K562 (cell line): Measurements from ENCODE around the gene XPC.
"Not testable (repeated sequence)": the region's sequence is repeated elsewhere in the genome, so short reads cannot be mapped to it uniquely, and the experiment has no call there.

Experiments
- AFF4 ChIP-seq: sonication (generic); formaldehyde crosslinking; IDR thresholded peaks from 2 replicates; pipeline ENCODE4 v1.8.0; 2023; ENCODE audit warnings: mild to moderate bottlenecking, missing genetic modification reagents
- CSDE1 ChIP-seq, 2 experiments: fragments of 450-650 bp; IDR thresholded peaks; 2 replicates each; pipeline ENCODE4 v1.6.1; 2016; ENCODE audit warnings: mild to moderate bottlenecking in 1 of 2
- CTCF ChIP-seq, 3 experiments: IDR thresholded peaks in 2 of 3; conservative IDR thresholded peaks in 1 of 3; 2 replicates each; pipeline ENCODE4 v1.5.1; 2011 to 2012; ENCODE audit warnings: low read length in 3 of 3, mild to moderate bottlenecking in 3 of 3, control low read depth in 2 of 3, improper control_type of control experiment in 1 of 3, inconsistent platforms in 1 of 3, low read depth in 1 of 3, mixed read lengths in 1 of 3, moderate library complexity in 1 of 3; ENCODE audit not compliant: insufficient read depth in 2 of 3
- HDAC1 ChIP-seq, 2 experiments: fragments of 450-650 bp; IDR thresholded peaks; 2 replicates each; pipeline ENCODE4 v1.6.1; 2016 to 2017; ENCODE audit warnings: inconsistent platforms in 1 of 2, mild to moderate bottlenecking in 1 of 2, moderate library complexity in 1 of 2
- NR2F6 ChIP-seq: fragments of 450-650 bp; formaldehyde crosslinking; IDR thresholded peaks from 2 replicates; pipeline ENCODE4 v1.4.0; 2020; ENCODE audit warnings: mild to moderate bottlenecking
- POLR2A ChIP-seq: fragments of 450-650 bp; conservative IDR thresholded peaks from 2 replicates; pipeline ENCODE4 v1.6.1; 2016
- RAD21 ChIP-seq, 2 experiments: fragments of 250-450 bp in 1 of 2; fragments of 450-650 bp in 1 of 2; sonication (Bioruptor Pico) in 1 of 2; formaldehyde crosslinking in 1 of 2; IDR thresholded peaks in 1 of 2; conservative IDR thresholded peaks in 1 of 2; 2 replicates each; pipeline versions ENCODE4 v1.4.0 to v1.8.0; 2020 to 2022; ENCODE audit warnings: mild to moderate bottlenecking in 2 of 2, moderate library complexity in 1 of 2
- RBBP5 ChIP-seq: fragments of 200-600 bp; sonication (generic); IDR thresholded peaks from 2 replicates; pipeline ENCODE4 v1.6.1; 2012; ENCODE audit warnings: borderline replicate concordance, mild to moderate bottlenecking, low read length, control low read depth, inconsistent platforms; ENCODE audit not compliant: insufficient read depth, poor library complexity, severe bottlenecking
- TEAD4 ChIP-seq, 2 experiments: sonication (generic) in 1 of 2; formaldehyde crosslinking in 1 of 2; IDR thresholded peaks; 2 replicates each; pipeline versions ENCODE4 v1.6.1 to v1.8.0; 2012 to 2022; ENCODE audit warnings: borderline replicate concordance in 1 of 2, inconsistent platforms in 1 of 2, low read length in 1 of 2, mild to moderate bottlenecking in 1 of 2, missing genetic modification reagents in 1 of 2
- ZBTB33 ChIP-seq: sonication (generic); formaldehyde crosslinking; IDR thresholded peaks from 2 replicates; pipeline ENCODE4 v1.8.1; 2023; ENCODE audit warnings: mild to moderate bottlenecking, missing genetic modification reagents
- ZNF274 ChIP-seq: IDR thresholded peaks from 2 replicates; pipeline ENCODE4 v1.6.1; 2011; ENCODE audit warnings: low read depth, mild to moderate bottlenecking, low read length, moderate library complexity, borderline replicate concordance
- TF ChIP-seq, protein P1 (sequence below): sonication (generic); formaldehyde crosslinking; IDR thresholded peaks from 2 replicates; pipeline ENCODE4 v1.8.0; 2022; ENCODE audit warnings: mild to moderate bottlenecking, missing genetic modification reagents
- TF ChIP-seq, protein P2 (sequence below): fragments of 250-450 bp; sonication (Bioruptor Pico); IDR thresholded peaks from 2 replicates; pipeline ENCODE4 v1.5.0; 2020; ENCODE audit warnings: mild to moderate bottlenecking, borderline replicate concordance
- TF ChIP-seq, protein P3 (sequence below): sonication (generic); formaldehyde crosslinking; IDR thresholded peaks from 2 replicates; pipeline ENCODE4 v1.9.0; 2022; ENCODE audit warnings: mild to moderate bottlenecking, missing genetic modification reagents

DNA sequence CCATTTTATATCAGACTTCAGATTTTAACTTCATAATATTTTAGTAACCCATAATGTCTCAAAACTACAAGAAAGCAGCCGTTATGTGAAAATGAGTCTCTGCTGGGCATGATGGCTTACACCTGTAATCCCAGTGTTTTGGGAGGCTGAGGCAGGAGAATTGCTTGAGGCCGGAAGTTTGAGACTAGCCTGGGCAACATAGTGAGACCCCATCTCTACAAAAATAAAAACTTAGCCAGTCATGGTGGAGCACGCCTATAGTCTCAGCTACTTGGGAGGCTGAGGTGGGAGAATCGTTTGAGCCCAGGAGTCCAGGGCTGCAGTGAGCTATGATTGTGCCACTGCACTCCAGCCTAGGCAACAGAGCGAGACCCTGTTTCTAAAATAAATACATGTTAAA is 68.6 kb downstream of the XPC start:
- not testable (repeated sequence) for TF ChIP-seq POLR2A; HDAC1 (IDR thresholded peaks at IDR 0.05); CSDE1 (IDR thresholded peaks at IDR 0.05); RAD21 (CRISPR knock-in tag; conservative IDR thresholded peaks at IDR 0.05 in 1 of 2, IDR thresholded peaks at IDR 0.05 in 1 of 2); CTCF (IDR thresholded peaks at IDR 0.05 in 2 of 3, conservative IDR thresholded peaks at IDR 0.05 in 1 of 3; ENCODE audit: insufficient read depth in 2 of 3, low read depth in 1 of 3, low read length in 3 of 3); TEAD4 (IDR thresholded peaks at IDR 0.05; ENCODE audit: low read length); TEAD4 (CRISPR knock-in tag; IDR thresholded peaks at IDR 0.05; ENCODE audit: borderline replicate concordance); RBBP5; ZNF274; ZBTB33 (CRISPR knock-in tag); NR2F6 (CRISPR knock-in tag); AFF4 (CRISPR knock-in tag)
- TF ChIP-seq, protein P1, sequence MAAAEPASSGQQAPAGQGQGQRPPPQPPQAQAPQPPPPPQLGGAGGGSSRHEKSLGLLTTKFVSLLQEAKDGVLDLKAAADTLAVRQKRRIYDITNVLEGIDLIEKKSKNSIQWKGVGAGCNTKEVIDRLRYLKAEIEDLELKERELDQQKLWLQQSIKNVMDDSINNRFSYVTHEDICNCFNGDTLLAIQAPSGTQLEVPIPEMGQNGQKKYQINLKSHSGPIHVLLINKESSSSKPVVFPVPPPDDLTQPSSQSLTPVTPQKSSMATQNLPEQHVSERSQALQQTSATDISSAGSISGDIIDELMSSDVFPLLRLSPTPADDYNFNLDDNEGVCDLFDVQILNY = not testable (repeated sequence)
- TF ChIP-seq, protein P2, sequence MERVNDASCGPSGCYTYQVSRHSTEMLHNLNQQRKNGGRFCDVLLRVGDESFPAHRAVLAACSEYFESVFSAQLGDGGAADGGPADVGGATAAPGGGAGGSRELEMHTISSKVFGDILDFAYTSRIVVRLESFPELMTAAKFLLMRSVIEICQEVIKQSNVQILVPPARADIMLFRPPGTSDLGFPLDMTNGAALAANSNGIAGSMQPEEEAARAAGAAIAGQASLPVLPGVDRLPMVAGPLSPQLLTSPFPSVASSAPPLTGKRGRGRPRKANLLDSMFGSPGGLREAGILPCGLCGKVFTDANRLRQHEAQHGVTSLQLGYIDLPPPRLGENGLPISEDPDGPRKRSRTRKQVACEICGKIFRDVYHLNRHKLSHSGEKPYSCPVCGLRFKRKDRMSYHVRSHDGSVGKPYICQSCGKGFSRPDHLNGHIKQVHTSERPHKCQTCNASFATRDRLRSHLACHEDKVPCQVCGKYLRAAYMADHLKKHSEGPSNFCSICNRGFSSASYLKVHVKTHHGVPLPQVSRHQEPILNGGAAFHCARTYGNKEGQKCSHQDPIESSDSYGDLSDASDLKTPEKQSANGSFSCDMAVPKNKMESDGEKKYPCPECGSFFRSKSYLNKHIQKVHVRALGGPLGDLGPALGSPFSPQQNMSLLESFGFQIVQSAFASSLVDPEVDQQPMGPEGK (CRISPR knock-in tag) = not testable (repeated sequence)
- TF ChIP-seq, protein P3, sequence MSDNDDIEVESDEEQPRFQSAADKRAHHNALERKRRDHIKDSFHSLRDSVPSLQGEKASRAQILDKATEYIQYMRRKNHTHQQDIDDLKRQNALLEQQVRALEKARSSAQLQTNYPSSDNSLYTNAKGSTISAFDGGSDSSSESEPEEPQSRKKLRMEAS (CRISPR knock-in tag) = not testable (repeated sequence)
